Adrenal gland (tissue), 12 donors: ENCODE results near the gene CAMK2G. TPM values are rescaled to one million over a fixed set of nuclear protein-coding genes. Genes with fewer than 3 reads are reported as not detected.

Experiments used
- DNase-seq, 7 donors: peaks; one replicate each; pipeline ENCODE4 v3.0.0-alpha.2; 2019 to 2020
- H3K27ac ChIP-seq, 5 donors: fragments of 200-600 bp; sonication (generic) in 4 of 5; 1 replicate in 3 of 5; 2 replicates in 2 of 5; pipeline versions ENCODE4 v1.5.1 to v1.8.0; 2016 to 2020; ENCODE audit warnings: mild to moderate bottlenecking in 1 of 5
- H3K27me3 ChIP-seq: fragments of 200-600 bp; 2 replicates; pipeline ENCODE4 v1.8.0; 2021
- H3K36me3 ChIP-seq, 2 donors: fragments of 200-600 bp; replicated peaks in 1 of 2; 1 replicate in 1 of 2; 2 replicates in 1 of 2; pipeline versions ENCODE4 v1.5.1 to v1.8.0; 2018 to 2022
- H3K4me1 ChIP-seq, 2 donors: fragments of 200-600 bp; replicated peaks in 1 of 2; 1 replicate in 1 of 2; 2 replicates in 1 of 2; pipeline versions ENCODE4 v1.5.1 to v1.8.0; 2018 to 2021
- H3K4me3 ChIP-seq, 4 donors: fragments of 200-600 bp; sonication (generic) in 3 of 4; one replicate each; pipeline ENCODE4 v1.5.1; 2016 to 2018
- H3K9me3 ChIP-seq, 3 donors: fragments of 200-600 bp; sonication (generic) in 1 of 3; replicated peaks in 1 of 3; 1 replicate in 2 of 3; 2 replicates in 1 of 3; pipeline versions ENCODE4 v1.5.1 to v1.8.0; 2016 to 2021
- POLR2A ChIP-seq, 2 donors: fragments of 450-650 bp; IDR thresholded peaks; one replicate each; pipeline ENCODE4 v1.6.1; 2017; ENCODE audit warnings: antibody characterized with exemption in 2 of 2, mild to moderate bottlenecking in 2 of 2, moderate library complexity in 1 of 2
- WGBS, 4 donors: extraction: QIAGEN DNeasy Blood & Tissue Kit in 2 of 4; methylation state at CpG; one replicate each; pipeline versions ENCODE4 v1.1.5 to v1.1.7; 2013 to 2017; 5-methylcytosine and 5-hydroxymethylcytosine counted together
- intact Hi-C, 2 donors: fragments of 100-400 bp; cut with DNase I; formaldehyde crosslinking; loops; one replicate each; pipeline versions ENCODE4 v1.14.1 to v1.15.0; 2022 to 2023
- polyA plus RNA-seq, 3 donors: library from polyadenylated mRNA; stranded (reverse); fragments of 200-250 nt in 2 of 3; fragments of 350-450 nt in 1 of 3; fragmentation: Illumina TruSeq in 1 of 3; extraction: RNeasy Lipid Tissue Mini Kit (QIAGEN cat#74804) in 1 of 3; gene quantifications; one replicate each; pipeline ENCODE4 v1.2.3, GENCODE V29; 2013 to 2014
- total RNA-seq, 9 donors: library from RNA; depleted of rRNA in 4 of 9; stranded (reverse); fragments of >200 nt in 4 of 9; fragments of 120-200 nt in 1 of 9; fragmentation: NEBNext Ultra II Directional in 1 of 9; extraction: Animal tissue kit (Norgen Biotek cat#: 25700) in 1 of 9; gene quantifications; one replicate each; pipeline versions ENCODE4 v1.1.0 to v1.2.4, GENCODE V29; 2013 to 2023
- TF ChIP-seq, protein P1 (sequence below), 6 experiments: fragments of 450-650 bp in 4 of 6; fragments of 200-600 bp in 2 of 6; sonication (generic) in 1 of 6; IDR thresholded peaks; 1 replicate in 5 of 6; 2 replicates in 1 of 6; pipeline versions ENCODE4 v1.5.1 to v1.8.0; 2016 to 2021; ENCODE audit warnings: antibody characterized with exemption in 6 of 6, mild to moderate bottlenecking in 2 of 6, moderate library complexity in 1 of 6
- donor health status: healthy with polysubstance abuse.
- donor health status: Bipolar disorder and iron deficiency.
- donor health status: DM: yes; HTN: yes; CAD: no.
- donor health status: DM: no; HTN: no; CAD: no.
- donor health status: DM: no; HTN: no; CAD: no.
- donor health status: DM: yes; HTN: yes; CAD: no.

The CAMK2G gene
- total and polyA plus RNA-seq, 12 donors = 12.7 to 27.3 (median 19.7) TPM

DNA sequence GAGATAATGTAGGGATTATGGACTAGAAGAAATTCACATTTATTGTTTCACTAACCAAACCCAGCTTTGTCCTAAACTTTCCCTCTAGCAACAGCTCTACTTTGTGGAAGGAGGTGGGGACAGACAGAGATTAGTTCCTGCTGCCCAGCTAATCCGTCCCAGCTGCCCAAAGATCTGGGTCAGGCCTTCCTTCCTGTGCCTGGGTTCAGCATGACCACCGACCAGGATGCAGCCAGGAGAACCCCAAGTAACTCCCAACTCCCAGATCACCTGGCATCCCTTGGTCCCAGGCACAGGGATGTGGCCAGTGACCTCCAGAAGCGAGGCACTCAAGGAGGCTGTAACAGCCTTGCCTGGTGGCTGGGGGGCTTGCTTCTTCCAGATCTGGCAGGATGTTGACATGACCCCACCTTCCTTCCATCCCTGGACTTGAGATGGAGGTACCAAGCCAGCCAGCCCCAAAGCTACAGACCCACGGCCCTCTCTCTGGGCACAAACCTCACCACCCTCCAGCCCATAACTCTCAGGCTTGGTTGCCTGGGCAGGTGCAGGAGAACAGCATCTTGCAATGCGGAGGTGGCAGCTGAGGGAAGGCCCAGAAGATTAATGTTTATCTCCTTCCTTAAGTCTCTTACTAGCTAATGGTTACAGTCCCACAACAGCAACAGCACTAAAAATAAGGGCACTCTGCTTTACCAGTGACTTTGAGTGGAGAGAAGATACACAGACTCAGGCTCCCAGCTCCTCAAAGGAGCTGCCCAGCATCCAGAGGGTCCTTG is 11.1 kb downstream of the CAMK2G start:
- Histone ChIP-seq H3K4me1 (peaks cover 0 to 17% of the 10 kb centered on the region in 2 donors), H3K9me3 (no peaks in the 10 kb centered on the region), H3K36me3 (peaks cover 0 to 22% of the 10 kb centered on the region in 2 donors), H3K4me3 (no peak overlapping the region), H3K27me3 (no peaks in the 10 kb centered on the region), H3K27ac (no peak overlapping the region)
- no peak for DNase-seq
- TF ChIP-seq POLR2A (IDR thresholded peaks at IDR 0.05) = no peak
- TF ChIP-seq, protein P1, sequence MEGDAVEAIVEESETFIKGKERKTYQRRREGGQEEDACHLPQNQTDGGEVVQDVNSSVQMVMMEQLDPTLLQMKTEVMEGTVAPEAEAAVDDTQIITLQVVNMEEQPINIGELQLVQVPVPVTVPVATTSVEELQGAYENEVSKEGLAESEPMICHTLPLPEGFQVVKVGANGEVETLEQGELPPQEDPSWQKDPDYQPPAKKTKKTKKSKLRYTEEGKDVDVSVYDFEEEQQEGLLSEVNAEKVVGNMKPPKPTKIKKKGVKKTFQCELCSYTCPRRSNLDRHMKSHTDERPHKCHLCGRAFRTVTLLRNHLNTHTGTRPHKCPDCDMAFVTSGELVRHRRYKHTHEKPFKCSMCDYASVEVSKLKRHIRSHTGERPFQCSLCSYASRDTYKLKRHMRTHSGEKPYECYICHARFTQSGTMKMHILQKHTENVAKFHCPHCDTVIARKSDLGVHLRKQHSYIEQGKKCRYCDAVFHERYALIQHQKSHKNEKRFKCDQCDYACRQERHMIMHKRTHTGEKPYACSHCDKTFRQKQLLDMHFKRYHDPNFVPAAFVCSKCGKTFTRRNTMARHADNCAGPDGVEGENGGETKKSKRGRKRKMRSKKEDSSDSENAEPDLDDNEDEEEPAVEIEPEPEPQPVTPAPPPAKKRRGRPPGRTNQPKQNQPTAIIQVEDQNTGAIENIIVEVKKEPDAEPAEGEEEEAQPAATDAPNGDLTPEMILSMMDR (IDR thresholded peaks at IDR 0.05) = no peak
- WGBS, 4 donors = 53 to 93% (median 78%) methylated on average over 3 to 5 of the region's 5 CpGs
- intact Hi-C loops = no loop called here

DNA sequence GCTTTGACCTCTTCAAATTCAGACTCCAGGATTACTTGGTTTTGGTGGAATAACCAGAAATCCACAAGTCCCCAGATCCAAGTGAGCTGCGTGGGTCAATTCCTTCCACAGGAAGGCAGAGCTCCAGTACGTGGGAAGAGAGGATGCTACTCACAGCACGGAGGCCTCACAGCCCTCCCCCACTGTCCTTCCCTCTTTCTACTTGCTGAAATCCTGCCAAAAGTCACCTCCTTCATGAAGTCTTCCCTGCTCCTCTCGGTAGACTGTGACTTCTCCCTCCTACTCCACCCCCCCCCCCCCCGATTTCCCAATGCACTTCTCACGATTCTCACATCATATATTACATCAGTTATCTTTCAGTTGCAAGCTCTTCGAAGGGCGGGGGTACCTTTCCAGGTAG is 12.3 kb downstream of the CAMK2G start:
- no peak overlapping the region for H3K27ac ChIP-seq

DNA sequence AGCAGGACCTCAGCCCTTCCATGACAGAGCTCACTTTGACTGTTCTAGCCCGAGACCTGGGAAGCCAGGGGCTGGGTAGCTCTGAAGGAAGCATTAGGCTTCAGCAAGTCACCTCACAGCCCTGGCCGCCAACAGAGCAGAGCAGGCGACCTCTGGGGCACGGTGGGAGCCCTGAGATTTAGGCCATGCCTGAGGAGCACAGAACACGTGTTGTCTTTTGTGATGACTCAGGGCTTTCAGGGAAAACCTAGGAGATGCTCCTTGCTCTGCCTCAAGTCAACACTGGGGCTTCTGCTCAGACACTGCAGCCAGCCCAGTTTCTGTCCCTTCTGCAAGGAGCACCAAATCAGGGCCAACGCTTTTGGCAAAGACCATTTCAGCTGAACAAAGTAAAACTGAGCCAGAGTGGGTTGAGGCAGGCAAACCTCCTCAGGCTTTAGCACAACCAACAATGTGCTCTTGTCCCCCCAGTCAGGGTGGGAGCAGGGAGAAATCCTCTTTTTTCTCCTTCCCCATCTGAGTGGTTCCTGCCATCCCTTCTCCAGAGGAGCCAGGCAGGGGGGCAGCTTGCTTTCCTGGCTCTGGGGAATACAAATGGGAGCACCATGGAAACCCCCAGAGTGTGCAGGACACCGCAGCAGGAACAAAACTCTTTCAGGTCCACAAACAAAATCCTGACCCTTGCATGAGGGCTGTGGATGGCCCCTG is 14.4 kb downstream of the CAMK2G start:
- DNase-seq = no peak
- Histone ChIP-seq H3K9me3 (no peaks in the 10 kb centered on the region), H3K27ac (no peak overlapping the region), H3K4me3 (no peak overlapping the region), H3K36me3 (peaks cover 0 to 22% of the 10 kb centered on the region in 2 donors), H3K4me1 (peaks cover 0 to under 1% of the 10 kb centered on the region in 2 donors), H3K27me3 (no peaks in the 10 kb centered on the region)
- intact Hi-C loops = no loop called here
- no peak for TF ChIP-seq POLR2A (IDR thresholded peaks at IDR 0.05)
- TF ChIP-seq, protein P1 (IDR thresholded peaks at IDR 0.05) = no peak
- 75 to 87% (median 83%) methylated on average over 4 to 7 of the region's 7 CpGs for WGBS, 4 donors

More for the DNA sequence above, 12.3 kb downstream of the CAMK2G start:
- 72 to 82% (median 76%) methylated on average over 8 of the region's 8 CpGs for WGBS, 4 donors
- DNase-seq = no peak
- intact Hi-C loops = no loop called here
- H3K27me3 ChIP-seq = no peaks in the 10 kb centered on the region
- TF ChIP-seq, protein P1 (IDR thresholded peaks at IDR 0.05) = no peak
- no peak for TF ChIP-seq POLR2A (IDR thresholded peaks at IDR 0.05)
- no peak overlapping the region for H3K4me3 ChIP-seq
- H3K9me3 ChIP-seq = no peaks in the 10 kb centered on the region
- peaks cover 0 to 14% of the 10 kb centered on the region in 2 donors for H3K4me1 ChIP-seq
- H3K36me3 ChIP-seq = peaks cover 0 to 22% of the 10 kb centered on the region in 2 donors

DNA sequence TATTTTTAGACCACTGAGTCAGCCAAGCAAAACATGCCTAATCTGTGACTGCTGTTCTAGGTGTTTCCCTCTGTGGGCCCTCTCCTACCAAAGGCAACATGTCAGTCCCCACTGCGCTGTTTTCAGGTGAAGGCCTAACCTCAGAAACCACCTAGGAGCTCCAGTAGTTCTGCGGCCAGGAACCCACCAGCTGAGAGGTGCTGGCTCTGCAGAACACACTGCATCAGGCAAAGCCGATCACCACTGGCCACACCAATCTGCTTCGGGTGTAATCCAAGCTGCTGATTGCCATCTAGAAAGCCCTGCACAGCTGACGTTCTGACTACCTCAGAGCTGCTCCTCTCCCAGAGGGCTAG is 14.9 kb downstream of the CAMK2G start:
- intact Hi-C loops = no loop called here
- TF ChIP-seq, protein P1 (IDR thresholded peaks at IDR 0.05) = no peak
- TF ChIP-seq POLR2A (IDR thresholded peaks at IDR 0.05) = no peak
- H3K4me3 ChIP-seq = no peak overlapping the region
- WGBS, 4 donors = 83 to 97% (median 88%) methylated on average over 1 to 5 of the region's 5 CpGs
- DNase-seq = no peak
- no peaks in the 10 kb centered on the region for H3K4me1 ChIP-seq
- no peaks in the 10 kb centered on the region for H3K9me3 ChIP-seq
- H3K27ac ChIP-seq = no peak overlapping the region
- H3K36me3 ChIP-seq = peaks cover 0 to 22% of the 10 kb centered on the region in 2 donors
- no peaks in the 10 kb centered on the region for H3K27me3 ChIP-seq
